H1 (cell line): ENCODE measurements around the gene ZNF609. TPM values are rescaled to one million over a fixed set of nuclear protein-coding genes. Genes with fewer than 3 reads are reported as not detected.

Experiments
- EGR1 ChIP-seq: IDR thresholded peaks from 2 replicates; pipeline ENCODE4 v1.6.1; 2011; ENCODE audit warnings: low read depth, low read length, borderline replicate concordance
- EZH2 ChIP-seq: fragments of 200-600 bp; sonication (generic); IDR thresholded peaks from 2 replicates; pipeline ENCODE4 v1.7.1; 2012; ENCODE audit warnings: low read depth, mild to moderate bottlenecking, moderate library complexity, low read length, inconsistent platforms; ENCODE audit not compliant: severe bottlenecking
- polyA plus RNA-seq, 7 experiments: library from polyadenylated mRNA; depleted of rRNA in 3 of 7; stranded (reverse) in 5 of 7; unstranded in 2 of 7; fragments of >200 nt in 5 of 7; fragments of 200-250 nt in 2 of 7; gene quantifications; 1 replicate in 5 of 7; 2 replicates in 1 of 7; 4 replicates in 1 of 7; pipeline versions ENCODE4 v1.2.1 to v1.2.3, GENCODE V29; 2011 to 2013; ENCODE audit warnings: missing spikeins in 2 of 7, mixed read lengths in 2 of 7
- total RNA-seq: library from RNA; stranded (reverse); fragmentation: NEBNext Ultra II Directional; extraction: Animal tissue kit (Norgen Biotek cat#: 25700); gene quantifications from 2 replicates; pipeline ENCODE4 v1.2.1, GENCODE V29; 2021

The ZNF609 gene
- total and polyA plus RNA-seq, 2 of the 8 experiments (the other 6 are each of a cell fraction or from before 2014, with no cell fraction given) = 15.5 to 47.8 TPM

DNA sequence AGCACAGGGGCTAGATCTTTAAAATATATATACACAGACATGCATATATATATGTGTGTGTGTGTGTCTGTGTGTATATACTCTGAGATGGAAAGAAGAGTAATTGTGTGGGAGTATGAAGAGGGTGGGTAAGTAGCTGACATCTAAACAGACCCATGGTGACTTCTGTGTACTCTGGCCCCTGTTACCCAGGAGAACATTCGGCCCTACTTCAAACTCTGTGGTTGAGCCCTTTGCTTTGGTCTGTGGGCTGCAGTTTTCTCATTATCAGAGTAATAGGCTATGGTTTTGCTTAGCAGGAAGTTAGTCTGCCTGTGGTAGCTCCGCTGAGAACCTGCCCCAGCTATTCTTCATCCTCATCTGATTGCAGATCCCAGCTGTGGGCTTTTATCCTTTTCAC lies 173.6 kb downstream of the ZNF609 start (continued):
- TF ChIP-seq EZH2 (no peak), EGR1 (no peak)
